Fibroblast of the aortic adventitia (primary cell): ENCODE results near the gene ALG8. TPM values are rescaled to one million over a fixed set of nuclear protein-coding genes. Genes with fewer than 3 reads are reported as not detected.
"Not testable (repeated sequence)": the region's sequence is repeated elsewhere in the genome, so short reads cannot be mapped to it uniquely, and the experiment has no call there.

Experiments used
- DNase-seq: peaks from one replicate; pipeline ENCODE4 v3.0.0-alpha.2; 2010; ENCODE audit warnings: low read depth
- H3K4me3 ChIP-seq: 2 replicates; pipeline ENCODE4 v1.5.1; 2011; ENCODE audit warnings: low read depth, mild to moderate bottlenecking, control low read depth, low read length, moderate library complexity
- total RNA-seq: library from RNA; depleted of rRNA; stranded (reverse); fragments of >200 nt; gene quantifications from 2 replicates; pipeline ENCODE4 v1.2.3, GENCODE V29; 2012; ENCODE audit warnings: low replicate concordance
- TF ChIP-seq, protein P1 (sequence below): IDR thresholded peaks from 2 replicates; pipeline ENCODE4 v1.5.1; 2011; ENCODE audit warnings: mild to moderate bottlenecking, low read length, control low read depth, inconsistent platforms; ENCODE audit not compliant: insufficient read depth

Gene ALG8
- total RNA-seq, 1 donor = 56.6 TPM

DNA sequence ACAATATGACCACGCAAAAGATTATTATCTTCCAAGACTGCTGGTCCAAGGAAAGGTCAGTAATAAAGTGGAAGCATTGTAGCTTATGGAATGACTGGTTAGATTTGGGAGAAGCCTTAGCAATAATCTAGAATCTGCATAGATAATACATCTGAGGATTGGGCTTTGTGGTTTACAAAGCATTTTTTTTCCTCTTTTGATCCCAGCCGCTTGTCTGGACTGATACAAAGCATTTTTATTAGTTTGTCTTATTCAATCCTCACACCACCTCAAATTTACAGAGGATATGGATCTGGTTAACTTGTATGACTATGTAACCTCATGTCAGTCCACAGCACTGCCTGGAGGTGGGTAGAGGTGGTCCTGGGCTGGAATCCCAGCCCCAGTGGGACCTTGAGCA, 76.8 kb downstream of the ALG8 start:
- TF ChIP-seq, protein P1, sequence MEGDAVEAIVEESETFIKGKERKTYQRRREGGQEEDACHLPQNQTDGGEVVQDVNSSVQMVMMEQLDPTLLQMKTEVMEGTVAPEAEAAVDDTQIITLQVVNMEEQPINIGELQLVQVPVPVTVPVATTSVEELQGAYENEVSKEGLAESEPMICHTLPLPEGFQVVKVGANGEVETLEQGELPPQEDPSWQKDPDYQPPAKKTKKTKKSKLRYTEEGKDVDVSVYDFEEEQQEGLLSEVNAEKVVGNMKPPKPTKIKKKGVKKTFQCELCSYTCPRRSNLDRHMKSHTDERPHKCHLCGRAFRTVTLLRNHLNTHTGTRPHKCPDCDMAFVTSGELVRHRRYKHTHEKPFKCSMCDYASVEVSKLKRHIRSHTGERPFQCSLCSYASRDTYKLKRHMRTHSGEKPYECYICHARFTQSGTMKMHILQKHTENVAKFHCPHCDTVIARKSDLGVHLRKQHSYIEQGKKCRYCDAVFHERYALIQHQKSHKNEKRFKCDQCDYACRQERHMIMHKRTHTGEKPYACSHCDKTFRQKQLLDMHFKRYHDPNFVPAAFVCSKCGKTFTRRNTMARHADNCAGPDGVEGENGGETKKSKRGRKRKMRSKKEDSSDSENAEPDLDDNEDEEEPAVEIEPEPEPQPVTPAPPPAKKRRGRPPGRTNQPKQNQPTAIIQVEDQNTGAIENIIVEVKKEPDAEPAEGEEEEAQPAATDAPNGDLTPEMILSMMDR = no peak
- H3K4me3 ChIP-seq = no peak overlapping the region
- DNase-seq = no peak

DNA sequence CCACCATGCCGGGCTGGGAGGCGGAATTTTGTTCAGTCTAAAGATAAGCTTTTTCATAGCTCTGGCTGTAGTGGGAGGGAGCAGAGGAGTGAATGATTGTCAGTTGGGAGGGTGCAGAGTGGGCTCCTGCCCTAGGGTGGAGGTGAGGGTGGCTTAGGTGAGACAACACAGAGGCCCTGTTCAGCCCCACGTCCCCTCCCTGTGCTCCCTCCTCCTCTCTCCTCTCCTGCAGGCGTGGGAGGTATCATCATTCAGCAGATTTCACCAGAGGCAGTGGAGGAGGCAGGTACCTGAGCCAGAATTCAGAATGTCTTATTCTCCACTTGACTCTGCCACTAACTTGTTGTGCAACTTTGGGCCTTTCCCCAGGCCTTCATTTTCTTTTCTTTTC, 77.5 kb downstream of the ALG8 start:
- H3K4me3 ChIP-seq = no peak overlapping the region
- no peak for DNase-seq
- TF ChIP-seq, protein P1 = no peak

DNA sequence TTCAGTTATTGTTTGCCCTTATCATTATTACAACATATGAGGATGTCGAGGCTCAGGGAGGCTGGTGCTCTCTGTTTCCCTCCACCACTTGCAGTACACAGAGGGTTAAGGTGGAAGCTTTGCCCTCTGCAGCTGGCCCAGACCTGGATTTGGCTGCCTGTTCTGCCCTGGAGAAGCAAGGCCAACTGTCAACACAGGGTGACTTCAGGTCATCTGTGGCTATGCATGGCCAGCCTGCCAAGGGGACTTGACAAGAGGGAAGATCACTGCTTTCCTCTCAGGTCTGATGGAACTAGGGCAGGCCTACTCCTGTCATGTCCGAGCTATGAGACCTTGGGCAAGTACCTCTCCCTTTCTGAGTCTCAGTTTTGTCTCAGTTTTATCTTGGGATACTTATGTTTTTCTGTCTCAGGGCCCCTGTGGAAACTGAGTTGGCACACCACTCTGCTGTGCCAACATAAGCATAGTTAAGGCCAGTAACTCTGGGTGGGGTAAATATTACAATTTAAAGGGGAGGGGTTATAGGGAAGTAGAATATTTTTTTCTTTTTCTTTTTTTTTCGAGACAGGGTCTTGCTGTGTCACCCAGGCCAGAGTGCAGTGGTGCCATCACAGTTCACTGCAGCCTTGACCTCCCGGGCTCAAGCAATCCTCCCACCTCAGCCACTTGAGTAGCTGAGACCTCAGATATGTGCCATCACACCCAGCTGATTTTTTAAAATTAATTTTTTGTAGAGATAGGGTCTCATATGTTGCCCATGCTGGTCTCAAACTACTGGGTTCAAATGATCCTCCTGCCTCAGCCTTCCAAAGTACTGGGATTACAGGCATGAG, 78.1 kb downstream of the ALG8 start:
- TF ChIP-seq, protein P1 = no peak
- H3K4me3 ChIP-seq = no peak overlapping the region
- DNase-seq = no peak

DNA sequence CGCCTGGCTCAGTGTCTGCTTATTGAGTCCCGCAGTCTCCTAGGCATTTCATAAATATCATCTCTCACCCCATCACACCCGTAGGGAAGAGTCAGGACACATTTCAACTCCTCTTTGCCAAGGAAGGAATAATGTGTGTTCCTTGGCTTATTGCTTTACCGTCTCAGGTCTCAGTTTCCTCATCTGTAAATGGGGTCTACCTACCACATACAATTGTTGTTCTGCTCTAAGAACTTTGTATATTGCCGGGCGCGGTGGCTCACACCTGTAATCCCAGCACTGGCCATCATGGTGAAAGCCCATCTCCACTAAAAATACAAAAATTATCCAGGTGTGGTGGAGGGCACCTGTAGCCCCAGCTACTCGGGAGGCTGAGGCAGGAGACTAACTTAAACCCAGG, 78.9 kb downstream of the ALG8 start:
- no peak for DNase-seq
- H3K4me3 ChIP-seq = no peak overlapping the region
- TF ChIP-seq, protein P1 = no peak

DNA sequence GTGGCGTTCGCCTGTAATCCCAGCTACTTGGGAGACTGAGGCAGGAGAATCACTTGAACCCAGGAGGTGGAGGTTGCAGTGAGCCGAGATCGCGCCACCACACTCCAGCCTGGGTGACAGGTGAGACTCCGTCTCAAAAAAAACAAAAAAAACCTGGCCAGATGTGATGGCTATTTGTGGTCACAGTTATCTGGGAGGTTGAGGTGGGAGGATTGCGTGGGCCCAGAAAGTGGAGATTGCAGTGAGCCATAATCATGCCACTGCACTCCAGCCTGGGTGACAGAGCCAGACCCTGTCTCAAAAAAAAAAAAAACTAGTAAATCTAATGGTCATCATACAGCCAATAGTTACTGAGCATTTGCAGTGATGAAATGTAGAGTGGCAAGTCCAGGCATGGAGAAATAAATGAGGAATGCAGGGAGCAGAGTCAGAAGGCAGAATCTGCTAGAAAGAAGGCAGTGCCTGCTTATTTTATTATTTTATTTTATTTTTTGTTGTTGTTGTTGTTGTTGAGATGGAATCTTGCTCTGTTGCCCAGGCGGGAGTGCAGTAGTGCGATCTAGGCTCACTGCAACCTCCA, 79.6 kb downstream of the ALG8 start:
- H3K4me3 ChIP-seq, DNase-seq: not testable (repeated sequence)

DNA sequence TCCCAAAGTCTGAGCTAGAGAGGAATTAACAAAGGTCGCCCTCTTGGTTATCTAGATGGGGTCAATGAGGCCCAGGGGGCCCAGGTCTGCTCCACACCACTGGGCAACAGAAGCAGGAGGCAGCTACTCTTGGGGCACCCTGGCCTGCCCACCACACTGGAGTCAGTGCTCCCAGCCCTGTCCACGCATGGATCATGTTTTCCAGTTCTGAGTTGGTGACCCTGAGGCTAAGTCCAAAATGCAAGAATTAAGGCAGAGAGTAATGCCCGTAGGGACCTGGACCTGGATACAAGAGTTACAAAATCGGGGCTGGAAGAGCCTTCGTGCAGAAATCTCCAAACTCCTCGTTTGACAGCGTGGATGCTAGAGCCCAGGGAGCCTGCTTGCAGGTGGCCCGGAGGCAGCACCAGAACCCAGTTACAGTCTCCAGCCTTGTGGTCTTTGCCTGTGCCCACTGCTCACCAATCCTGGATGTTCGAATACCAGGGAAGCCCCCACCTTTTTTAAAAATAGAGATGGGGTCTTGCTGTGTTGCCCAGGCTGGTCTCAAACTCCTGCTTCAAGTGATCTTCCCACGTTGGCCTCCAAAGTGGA, 81.9 kb downstream of the ALG8 start:
- no peak overlapping the region for H3K4me3 ChIP-seq
- TF ChIP-seq, protein P1 = no peak
- no peak for DNase-seq

DNA sequence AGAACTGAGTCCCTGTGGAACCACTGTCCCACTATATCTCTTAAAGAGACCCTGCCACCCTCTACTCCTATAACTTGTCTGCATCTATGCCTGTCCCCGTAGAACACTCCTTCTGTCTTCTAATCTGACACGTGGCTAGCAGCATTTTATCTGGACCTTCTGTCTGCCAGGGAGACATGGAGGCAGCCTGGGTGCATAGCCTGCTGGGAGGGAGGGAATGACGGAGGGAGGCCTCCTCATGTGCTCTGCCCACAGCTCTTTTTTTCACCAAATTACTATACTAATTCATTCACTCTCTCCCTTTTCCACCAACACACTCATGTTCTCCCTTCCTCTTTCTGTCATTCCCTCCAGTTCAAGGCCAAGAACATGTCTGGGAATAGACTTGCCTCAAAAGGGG, 83.3 kb downstream of the ALG8 start:
- no peak overlapping the region for H3K4me3 ChIP-seq
- DNase-seq = no peak
- TF ChIP-seq, protein P1 = no peak
